CD4-positive, alpha-beta T cell treated with Interleukin-6 for 4 hours (primary cell): ENCODE data around the gene TP53TG5.
A peak's percentile ranks its signal among the peaks of the same experiment; 100 is the strongest.

Source experiments
- DNase-seq: peaks from one replicate; pipeline ENCODE4 v3.0.0-alpha.2; 2020; ENCODE audit warnings: mixed read lengths

TP53TG5 gene

DNA sequence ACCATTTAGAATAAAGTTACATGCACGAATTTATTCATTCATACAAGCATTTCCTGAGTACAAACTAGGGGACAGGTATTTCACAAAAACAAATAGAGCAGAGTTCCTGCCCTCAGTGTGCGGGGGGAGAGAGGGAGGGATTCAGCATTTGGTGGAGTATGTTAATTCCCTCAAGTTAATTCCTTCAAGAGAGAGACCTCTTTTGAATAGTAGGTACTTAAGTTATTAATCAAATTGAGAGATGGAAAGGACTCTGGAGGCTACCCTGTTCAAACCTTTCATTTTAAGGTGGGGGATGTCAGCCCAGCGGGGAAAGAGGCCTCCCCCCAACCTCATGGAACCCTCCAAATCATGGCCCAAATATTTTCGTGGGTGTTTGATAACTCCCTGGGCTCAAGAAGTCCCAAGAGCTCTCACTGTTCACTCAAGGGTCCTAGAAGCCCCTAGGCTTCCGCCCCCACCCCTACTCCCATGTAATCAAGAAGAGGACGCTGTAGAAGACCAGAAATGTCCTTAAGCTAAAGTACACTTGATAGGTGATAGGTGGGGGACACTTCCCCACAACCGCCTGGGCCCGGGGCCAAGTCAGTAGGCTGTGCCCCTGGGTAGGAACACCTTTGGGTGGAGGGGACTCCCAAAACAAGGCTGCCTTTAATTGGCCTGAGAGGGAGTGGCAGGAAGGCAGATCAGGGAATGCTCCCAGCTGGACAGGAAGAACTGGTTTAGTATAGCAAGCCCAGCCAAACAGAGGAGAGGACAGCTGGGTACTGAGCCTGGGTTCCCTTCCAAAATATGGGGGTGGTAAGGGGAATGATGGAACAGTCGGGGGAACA, 32.8 kb downstream of the TP53TG5 start:
- DNase-seq = no peak

DNA sequence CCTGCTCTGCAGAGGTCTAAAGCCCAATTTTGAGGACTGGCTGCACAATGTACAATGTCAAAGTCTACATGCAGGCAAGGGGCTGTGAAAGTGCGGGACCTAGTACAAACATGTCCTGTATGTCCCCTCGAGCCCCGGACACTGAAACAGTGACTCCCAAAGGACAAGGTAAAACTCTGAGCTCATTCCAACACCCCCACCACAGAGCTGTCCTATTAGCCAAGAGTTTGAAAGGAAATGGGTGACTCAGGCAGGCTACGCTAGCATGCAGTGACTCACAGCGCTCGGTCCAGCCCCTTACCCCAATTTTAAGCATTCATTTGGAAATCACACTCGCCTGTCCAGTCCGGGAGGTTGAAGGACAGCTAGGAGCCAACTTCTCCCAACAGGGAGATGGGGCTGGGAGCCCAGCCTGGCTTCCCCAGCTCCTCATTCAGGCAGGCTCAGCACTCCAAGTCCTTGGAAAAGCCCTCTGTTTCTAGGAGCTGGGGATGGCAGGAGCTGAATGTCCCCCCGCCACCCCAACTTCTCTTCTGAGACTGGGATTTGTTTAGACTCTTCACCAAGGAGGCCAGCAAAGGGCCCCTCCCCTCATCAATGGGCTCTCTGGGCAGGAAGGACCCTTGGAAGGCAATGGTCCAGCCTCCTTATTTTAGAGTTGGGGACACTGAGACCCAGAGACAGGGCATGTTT, 33.8 kb downstream of the TP53TG5 start:
- peak; percentile 26 for DNase-seq

DNA sequence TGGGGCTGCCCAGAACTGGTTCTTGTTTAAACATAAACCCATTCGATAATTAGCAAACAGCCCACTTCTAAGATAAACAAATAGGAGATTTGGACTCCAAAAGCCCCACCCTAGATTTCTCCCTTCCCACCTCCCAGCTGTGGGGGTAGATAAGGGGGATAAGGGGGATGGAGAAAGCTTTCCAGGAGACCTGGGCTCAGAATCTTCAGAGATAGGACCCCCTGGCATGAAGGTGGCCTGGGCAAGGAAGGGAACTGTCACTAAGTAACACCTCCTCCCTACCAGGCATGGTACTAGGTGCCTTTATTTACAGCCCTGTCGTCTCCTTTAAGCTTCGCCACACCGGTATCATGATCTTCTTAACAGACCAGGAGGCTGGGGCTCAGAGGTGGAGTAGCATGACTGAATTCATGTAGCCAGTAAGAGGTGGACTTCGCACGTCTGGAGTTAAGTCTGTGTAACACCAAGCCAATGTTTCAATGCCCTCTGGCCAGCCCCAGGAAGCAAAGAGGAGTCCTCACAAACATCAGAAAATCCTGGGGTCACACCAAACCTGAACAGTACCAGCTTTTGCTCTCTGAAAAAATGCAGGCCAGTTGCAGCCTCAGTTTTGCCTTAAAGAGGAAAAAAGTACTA, 34.5 kb downstream of the TP53TG5 start:
- DNase-seq = no peak

DNA sequence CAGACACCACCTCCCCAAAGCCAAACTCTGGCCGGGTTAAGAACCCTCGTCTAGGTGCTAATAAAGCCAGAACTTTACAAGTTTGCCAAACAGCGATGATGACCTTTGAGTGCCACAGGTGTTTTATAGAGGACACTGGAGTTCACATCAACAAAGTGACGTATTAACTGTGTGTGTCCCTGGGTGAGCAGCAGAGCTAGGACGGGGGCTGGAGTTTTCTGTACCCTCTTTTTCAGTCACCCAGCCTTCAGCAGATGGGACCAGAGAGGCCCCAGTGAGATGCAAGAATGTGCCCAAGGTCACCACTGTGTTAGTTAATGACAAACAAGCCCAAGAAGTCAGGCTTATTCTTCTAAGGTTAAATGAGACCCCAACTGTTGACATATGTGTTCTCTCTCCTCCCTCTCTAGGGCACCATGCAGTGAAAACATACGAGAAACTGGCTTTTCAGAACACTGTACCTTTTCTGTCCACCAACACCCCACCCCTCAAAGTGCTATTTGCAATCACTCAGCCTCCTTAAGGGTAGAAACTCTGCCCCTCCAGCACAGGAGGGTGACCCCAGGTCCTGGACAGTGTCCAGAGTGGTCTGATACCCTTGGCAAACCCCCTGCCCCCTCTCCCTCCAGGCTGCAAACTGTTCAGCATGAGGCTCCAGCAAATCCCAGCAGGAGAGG, 35.1 kb downstream of the TP53TG5 start:
- no peak for DNase-seq

DNA sequence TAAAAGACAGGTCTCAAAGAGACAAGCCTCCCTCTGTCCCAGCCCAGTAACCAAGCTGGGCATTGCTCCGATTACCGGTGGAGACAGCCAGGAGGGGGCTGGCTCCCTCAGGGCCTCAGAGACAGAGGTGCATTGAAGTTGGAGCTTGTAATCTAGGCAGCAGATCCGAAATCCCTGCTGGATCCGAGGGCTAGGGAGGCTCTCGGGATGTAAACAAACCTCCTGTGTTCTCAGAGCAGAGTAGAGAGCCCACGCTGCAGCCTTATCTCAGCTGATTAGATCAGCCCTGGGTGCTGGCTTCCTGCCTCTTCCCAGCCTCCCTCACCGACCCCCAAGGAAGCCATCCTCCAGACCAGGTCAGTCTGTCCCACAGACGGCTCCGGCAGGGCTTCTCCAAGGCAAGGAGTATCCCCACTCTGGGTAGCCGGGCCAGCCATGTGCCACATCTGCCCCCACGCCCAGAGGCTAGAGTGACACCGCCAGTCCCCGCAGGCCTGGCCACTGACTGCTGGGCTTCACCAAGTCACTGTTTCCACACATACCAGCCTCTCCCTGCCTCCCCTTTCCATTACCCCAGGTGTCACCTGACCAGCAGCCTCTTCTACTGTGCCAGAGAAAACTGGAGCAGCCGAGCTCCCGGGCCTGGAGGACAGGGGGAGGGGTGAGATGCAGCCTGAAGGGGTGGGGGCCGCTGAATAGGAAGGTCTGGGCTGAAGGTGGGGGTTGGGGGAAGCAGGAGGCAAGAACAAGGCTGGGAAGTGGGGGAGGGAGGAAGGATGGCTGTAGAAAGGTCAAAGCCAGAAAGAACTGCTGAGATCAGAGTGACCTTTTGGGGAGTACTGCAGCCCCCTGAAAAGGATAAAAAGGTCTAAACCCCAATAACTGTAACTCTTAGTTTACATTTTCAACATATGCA, 35.9 kb downstream of the TP53TG5 start:
- no peak for DNase-seq

DNA sequence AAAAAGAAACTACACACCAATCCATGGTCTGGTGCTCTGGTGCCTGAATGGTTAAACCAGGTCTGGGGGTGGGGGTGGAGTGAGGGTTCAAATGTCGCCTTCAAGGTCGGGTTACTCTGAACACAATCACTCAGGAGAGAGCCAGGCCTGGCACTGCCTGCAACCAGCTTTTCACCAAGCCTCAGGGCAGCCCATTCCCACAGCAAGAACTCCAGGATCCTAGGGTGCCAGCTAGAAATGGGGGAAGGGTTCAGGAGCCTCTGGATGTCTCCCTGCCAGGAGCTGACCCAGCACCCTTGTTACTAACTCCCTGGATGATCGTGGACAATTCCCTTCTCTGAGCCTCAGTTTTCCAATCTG, 36.6 kb downstream of the TP53TG5 start:
- no peak for DNase-seq

DNA sequence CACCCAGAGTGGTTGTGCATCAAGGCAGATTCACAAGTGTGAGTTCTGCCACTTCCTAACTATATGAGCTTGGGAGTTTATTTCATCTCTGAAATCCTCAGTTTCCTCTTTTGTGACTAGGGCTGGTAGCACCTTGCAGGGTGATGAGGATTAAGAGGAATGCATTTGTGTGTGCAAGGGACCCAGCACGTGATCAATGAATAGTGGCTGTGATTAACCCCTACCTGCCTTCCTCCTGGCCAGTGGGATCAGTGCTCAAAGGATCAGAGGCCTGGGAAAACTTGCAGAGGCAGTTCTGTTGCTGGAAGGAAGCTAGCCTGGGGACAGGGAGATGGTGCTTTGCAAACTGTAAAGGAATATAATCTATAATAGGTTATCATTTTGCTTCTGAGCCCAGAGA, 37.2 kb downstream of the TP53TG5 start:
- no peak for DNase-seq

DNA sequence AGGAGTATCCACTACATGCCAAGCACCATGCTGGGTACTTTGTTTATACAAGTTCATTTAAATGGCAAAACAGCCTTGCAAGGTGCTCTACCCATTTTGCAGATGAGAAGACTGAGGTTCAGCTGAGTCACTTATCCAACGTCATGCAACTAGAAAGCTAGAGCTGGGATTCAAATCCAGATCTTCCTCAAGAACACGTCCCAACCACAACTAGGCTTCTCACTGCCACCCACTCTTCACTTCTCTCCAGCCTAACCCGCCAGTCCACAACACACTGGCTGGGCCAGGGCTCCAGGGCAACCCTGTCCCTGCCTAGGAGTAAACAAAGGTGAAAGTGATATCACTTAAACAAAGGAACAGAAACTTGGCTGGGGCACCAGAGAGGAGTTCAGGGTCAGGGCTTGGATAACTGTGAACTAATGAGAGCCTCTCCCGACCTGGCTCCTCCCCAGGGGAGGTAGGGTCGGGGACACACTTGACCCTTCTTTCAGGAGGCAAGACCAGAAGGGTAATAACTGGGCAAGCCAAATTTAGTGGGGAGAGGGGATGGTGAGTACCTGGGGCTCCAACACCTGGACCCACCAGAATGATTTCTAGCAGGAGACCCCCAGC, 37.8 kb downstream of the TP53TG5 start:
- DNase-seq = no peak

DNA sequence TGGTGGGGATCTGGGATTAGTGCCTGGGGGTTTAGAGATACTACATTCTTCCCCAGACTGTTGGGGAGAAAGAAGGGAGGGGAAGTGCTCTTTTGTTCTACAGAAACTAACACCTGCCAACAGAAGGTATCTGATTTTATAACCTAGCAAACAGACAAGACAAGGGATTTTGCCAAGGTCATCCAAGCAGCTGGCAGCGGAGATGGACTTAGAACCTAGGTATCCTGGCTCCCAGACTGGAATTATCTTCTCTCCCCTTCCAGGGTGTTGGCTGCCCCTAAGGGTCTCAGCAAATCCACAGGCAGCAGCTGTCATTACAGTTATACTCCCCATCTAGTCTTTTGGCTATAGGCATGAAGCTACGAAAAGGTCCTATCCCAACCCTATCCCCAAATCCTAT, 38.3 kb downstream of the TP53TG5 start:
- DNase-seq = no peak

DNA sequence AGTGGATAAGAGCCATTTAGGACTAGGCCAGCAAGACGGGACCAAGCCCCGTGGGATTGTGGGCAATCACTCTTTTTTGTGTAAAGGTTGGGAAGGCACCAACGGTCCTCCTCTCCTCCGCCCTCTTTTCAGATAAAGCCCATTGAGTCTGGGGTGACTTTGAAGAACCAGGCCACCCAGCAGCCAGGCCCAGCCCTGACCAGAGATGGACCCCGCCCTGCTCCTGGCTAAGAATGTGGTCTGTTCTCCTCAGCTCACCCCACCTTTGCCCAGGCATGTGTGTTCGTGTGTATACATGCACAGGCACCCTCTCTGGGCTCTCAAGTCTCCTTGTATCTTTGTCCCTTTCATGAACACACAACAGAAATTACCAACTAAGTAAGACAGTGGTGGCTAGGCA, 39.0 kb downstream of the TP53TG5 start:
- no peak for DNase-seq

DNA sequence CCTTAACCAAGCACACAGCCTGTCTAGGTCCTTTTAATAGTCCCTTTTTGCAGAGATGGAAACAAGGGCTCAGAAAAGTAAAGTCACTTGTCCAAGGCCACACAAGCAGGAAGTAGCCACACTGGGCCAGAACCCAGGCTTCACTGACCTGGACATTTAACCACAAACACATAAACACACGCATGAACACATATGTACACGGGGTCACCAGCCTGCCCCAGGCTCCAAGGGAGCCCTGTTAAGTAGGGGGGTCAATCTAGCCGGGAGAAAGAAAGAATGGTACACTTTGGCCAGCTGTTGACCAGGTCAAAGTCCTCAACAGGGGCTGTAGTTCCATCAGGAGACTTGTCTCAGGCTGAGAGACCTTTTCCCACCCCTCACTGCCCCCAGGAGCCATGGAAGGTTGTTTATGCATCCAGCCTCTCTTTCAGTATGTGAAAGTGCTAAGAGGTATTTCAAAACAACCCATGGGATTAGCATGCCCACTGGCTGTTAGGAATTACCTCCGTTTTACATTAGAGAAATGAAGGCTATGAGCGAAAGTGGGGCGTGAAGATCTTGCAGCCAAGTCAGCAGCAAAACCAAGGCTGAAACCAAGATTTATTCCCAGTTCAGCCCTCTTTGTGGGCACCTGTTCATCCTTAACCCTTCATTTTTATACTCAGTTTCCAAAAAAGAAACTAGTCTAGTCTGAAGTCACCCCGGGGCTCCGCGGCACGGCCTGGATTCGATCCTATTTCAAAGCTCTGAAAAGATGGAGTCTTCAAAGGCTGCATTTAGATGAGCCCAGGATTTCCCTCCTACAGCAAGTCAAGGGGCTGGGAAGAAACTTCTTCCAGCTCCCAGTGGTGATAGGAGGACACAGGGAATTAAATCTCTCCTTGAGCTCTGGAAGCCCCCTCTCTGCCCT, 39.7 kb downstream of the TP53TG5 start:
- no peak for DNase-seq

DNA sequence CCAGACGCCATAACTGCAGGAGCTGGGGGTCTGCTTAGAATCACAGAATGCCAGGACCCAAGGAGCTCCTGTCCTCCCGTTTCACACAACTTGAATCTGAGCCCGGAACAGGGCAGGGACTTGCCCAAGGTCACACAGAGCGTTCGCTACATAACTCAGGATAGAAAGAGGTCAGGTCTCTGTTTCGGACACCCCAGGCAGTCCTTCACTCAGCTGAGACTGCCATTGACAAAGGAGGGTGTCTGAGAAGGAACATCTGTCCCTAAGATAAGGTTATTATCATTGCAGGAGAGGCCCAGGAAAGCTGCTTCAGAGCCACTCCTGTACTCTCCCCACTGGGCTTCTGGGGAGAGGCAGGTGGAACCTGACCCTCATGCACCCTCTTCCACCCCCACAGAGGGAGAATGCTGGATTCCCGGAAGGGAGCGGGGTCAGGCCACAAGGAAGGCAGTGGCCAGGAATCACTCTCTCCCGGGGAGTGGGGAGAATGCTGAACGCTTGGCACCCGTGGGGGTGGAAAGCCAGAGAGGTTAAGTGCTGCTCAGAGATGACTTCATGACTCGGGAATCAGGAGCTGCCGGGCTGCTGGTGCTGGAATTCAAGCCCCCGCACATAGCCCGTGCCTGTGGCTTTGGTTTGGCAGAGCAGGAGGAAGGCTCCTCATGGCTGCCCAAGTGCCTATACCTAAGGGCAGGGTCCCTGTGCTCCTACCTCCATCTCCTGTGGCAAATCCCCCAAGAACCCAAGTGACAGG, 40.6 kb downstream of the TP53TG5 start:
- no peak for DNase-seq

DNA sequence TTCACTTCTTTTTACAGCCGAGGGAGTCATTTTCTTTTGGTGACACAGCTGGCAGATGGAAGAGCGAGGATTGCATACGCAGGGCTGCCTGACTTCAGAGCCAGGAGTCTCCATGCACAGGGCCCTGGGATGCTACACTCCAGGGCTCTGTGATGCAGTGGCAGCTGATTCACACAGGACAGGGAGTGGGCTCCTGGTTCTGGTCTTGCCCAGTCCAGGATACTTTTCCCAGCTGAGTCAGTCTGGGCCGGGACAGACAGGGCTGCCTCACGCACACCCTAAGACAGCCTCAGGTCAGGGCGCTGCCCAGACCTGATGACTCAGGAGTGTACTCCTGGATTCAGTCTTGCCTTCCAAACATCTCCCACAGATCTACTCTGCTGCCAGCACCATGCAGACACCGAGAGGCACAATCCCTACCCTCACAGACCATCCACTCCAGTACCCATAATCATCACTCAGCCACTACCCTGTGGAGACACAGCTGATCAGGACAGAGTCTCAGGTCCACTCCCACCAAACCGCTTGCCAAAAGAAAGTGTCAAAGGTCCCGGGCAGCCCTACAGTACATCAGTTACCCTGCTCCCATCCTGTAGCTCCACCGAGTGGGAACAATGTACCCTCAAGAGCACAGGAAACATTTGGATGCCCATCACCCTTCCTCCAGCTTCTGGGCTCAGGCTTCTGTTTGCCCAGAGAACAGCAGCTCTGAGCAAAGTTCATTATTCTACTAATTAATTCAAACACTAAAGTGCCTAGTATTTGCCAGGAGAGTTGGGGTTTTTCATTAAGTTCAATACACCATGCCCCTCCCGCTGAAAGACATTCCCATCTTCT, 41.4 kb downstream of the TP53TG5 start:
- no peak for DNase-seq

DNA sequence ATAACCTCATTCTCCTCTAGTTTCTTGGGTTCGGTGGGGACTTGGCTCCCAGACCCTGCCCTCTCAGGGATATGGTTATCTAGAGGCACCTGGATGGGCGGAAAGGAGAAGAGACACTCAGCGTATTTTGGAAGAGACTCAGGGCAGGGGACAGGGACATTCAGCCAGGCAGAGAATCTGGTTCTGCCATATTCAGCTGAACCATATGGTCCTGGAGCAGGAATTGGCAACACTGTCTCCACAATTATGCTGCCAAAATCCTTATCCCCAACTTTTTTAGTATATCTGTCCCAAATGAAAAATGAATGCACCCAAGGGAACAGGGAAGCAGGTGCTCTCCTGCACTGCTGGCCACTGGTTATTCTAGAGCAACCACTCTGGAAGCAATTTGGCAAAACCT, 47.6 kb downstream of the TP53TG5 start:
- no peak for DNase-seq

DNA sequence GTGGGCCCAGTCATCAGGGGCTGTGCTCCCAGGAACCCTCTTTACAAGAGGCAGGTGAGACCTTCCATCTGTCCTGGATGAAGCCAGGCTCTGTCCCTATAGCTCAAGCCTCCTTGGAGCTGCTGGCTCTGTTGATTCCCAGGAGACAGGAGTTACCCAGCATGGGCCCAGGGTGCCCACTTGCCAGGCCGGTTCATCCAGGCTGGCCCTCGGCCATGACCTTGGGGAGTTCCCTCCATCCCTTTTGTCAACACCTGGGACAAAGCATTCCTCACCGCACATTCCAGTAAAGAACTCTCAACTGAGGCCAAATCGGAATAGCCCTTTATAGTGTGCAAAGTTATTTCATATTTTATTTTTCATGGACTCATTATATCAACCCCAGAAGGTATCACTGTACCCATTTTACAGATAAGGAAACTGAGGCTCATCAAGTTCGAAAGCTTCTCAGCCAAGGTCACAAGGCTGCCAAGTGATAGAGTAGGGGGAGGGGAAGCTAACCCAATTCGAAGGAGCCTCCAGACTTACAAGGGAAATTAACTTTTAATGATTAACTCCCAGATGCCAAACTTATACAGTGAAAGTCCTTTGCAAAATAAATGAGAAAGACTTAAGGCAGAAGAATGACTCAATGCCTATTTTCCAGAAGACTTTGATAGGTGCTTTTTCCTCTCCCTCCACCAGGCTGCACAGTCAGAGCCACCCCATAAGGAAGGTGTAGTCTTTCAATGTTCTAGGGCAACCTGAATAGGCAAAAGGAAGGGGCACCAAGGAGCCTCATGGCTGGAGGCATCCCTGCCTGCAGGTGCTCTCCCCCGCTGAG, 48.4 kb downstream of the TP53TG5 start:
- no peak for DNase-seq

DNA sequence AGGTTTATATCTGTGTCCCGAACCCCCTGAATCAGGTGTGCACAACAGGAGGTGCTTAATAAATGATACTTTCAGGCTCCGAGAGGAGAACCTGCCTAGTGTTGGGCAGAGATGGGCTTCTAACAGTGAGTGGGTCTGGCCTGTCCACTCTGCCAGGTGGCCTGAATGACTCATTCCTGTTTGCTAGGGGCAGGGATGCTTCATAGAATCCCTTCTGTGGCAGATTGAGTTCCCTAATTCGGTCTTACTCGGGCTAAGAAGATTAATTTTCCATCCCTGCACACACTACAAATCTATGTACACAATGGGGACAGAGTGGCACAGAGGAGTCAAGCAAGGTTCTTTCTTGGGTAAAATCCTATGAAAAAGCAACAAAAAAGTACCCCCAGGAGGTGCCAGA, 49.7 kb downstream of the TP53TG5 start:
- no peak for DNase-seq

DNA sequence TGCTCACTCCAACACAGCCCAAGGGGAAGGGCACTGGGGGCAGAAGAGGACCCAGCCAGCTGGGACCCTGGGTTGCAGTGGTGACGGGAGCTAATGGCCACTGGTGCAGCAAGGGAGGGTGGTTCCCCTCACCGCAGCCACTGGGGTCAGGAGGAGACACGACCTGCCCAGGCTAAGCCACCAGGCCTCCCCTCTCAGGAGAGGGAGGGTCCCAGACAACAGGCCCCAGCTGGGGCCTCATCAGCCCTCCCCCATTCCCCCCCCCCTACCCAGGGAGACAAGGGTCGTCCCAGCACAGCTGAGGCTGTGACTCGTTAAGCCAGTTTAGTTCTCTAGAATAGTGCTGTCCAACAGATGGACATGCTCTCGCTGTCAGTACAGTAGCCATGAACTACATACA, 52.8 kb downstream of the TP53TG5 start:
- no peak for DNase-seq

DNA sequence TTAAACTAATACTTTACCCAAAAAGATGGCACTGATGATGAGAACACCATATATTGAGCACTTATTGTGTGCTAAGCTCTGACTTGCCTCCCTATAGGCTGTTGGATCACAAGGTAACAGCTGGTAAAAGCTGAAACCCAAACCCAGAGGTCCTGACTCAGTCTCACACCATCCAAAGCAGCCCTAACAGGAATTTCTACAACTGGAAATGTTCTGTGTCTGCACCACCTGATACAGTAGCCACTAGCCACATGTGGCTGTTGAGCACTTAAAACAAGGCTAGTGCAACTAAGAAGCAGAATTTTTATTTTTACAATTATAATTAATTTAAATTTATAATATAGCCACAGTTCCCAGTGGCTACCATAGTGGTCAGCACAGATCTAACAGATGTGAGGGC, 54.4 kb downstream of the TP53TG5 start:
- no peak for DNase-seq
